ENCODE measurements around the gene JPH2.

The JPH2 gene

DNA sequence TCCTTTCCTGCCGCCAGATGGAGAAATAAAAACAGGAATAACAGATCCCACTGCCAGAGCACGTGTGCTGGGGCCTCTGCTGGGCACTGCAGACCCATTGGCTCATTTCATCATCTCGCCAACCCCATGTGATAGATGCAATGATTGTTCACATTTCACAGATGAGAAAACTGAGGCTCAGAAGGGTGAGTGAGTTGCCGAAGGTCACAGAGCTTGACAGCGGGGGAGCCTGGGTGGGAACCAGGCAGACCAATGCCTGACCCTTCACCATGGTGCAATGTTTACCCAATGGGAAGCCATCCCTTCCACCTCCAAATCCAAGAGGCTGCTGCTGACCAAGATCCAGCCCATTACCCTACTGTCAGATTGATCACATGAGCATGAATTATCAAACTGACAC, 105.1 kb downstream of the JPH2 start:
- Histone ChIP-seq H3K9me3 (ENCODE audit: insufficient read depth, low read depth, low read length) (no peaks in the 10 kb centered on the region), H2AFZ (ENCODE audit: insufficient read depth, low read length, poor library complexity) (no peak overlapping the region), H3K36me3 (ENCODE audit: control insufficient read depth in 1 of 2, insufficient read depth in 2 of 2, low read length in 2 of 2) (no peaks in the 10 kb centered on the region), H3K4me2 (ENCODE audit: low read length) (no peak overlapping the region), H3K14ac (ENCODE audit: low read length) (no peak overlapping the region), H4K8ac (ENCODE audit: low read depth, low read length) (no peak overlapping the region), H3K23ac (ENCODE audit: low read length) (no peak overlapping the region), H4K91ac (ENCODE audit: low read depth, low read length) (no peak overlapping the region), H2BK12ac (ENCODE audit: low read length) (no peak overlapping the region), H3K9ac (ENCODE audit: low read length) (no peak overlapping the region), H2BK120ac (ENCODE audit: insufficient read depth, low read length, poor library complexity) (no peak overlapping the region), H3K4me1 (ENCODE audit: control insufficient read depth in 1 of 2, insufficient read depth in 2 of 2, low read length in 2 of 2) (peaks cover 3 to 5% of the 10 kb centered on the region in 2 experiments), H2AK5ac (ENCODE audit: low read length) (no peak overlapping the region), H4K12ac (ENCODE audit: low read depth, low read length) (no peak overlapping the region), H3K79me2 (ENCODE audit: control insufficient read depth, insufficient read depth, low read length, poor library complexity) (no peaks in the 10 kb centered on the region), H2BK5ac (ENCODE audit: low read depth, low read length, poor library complexity) (no peak overlapping the region), H3K79me1 (ENCODE audit: low read length) (peaks cover 2% of the 10 kb centered on the region), H3K4me3 (ENCODE audit: low read depth, low read length) (no peak overlapping the region), H3K4ac (ENCODE audit: low read depth, low read length) (no peak overlapping the region), H3K27me3 (ENCODE audit: insufficient read depth, low read length) (no peaks in the 10 kb centered on the region), H3K18ac (ENCODE audit: low read length) (no peak overlapping the region), H3K27ac (ENCODE audit: low read depth, low read length) (no peak overlapping the region)
- DNase-seq: no peak
- no CpG with 5 or more reads among the region's 5 CpGs for whole genome bisulfite sequencing (ENCODE audit: extremely low coverage, insufficient coverage, insufficient read length)

GRCh38 chr20:44081476-44081875, 105.5 kb downstream of the JPH2 start:
- DNase-seq: no peak
- Histone ChIP-seq H3K14ac (ENCODE audit: low read length) (no peak overlapping the region), H4K8ac (ENCODE audit: low read depth, low read length) (no peak overlapping the region), H2AFZ (ENCODE audit: insufficient read depth, low read length, poor library complexity) (no peak overlapping the region), H3K18ac (ENCODE audit: low read length) (no peak overlapping the region), H4K12ac (ENCODE audit: low read depth, low read length) (no peak overlapping the region), H2BK120ac (ENCODE audit: insufficient read depth, low read length, poor library complexity) (no peak overlapping the region), H3K27ac (ENCODE audit: low read depth, low read length) (no peak overlapping the region), H3K79me1 (ENCODE audit: low read length) (peaks cover 2% of the 10 kb centered on the region), H3K4me2 (ENCODE audit: low read length) (no peak overlapping the region), H3K4me1 (ENCODE audit: control insufficient read depth in 1 of 2, insufficient read depth in 2 of 2, low read length in 2 of 2) (peaks cover 3 to 5% of the 10 kb centered on the region in 2 experiments), H3K36me3 (ENCODE audit: control insufficient read depth in 1 of 2, insufficient read depth in 2 of 2, low read length in 2 of 2) (no peaks in the 10 kb centered on the region), H3K4ac (ENCODE audit: low read depth, low read length) (no peak overlapping the region), H4K91ac (ENCODE audit: low read depth, low read length) (no peak overlapping the region), H3K27me3 (ENCODE audit: insufficient read depth, low read length) (no peaks in the 10 kb centered on the region), H3K9ac (ENCODE audit: low read length) (no peak overlapping the region), H3K79me2 (ENCODE audit: control insufficient read depth, insufficient read depth, low read length, poor library complexity) (no peaks in the 10 kb centered on the region), H2AK5ac (ENCODE audit: low read length) (peak overlapping the region; percentile 29), H2BK12ac (ENCODE audit: low read length) (no peak overlapping the region), H3K23ac (ENCODE audit: low read length) (no peak overlapping the region), H3K9me3 (ENCODE audit: insufficient read depth, low read depth, low read length) (no peaks in the 10 kb centered on the region), H3K4me3 (ENCODE audit: low read depth, low read length) (no peak overlapping the region), H2BK5ac (ENCODE audit: low read depth, low read length, poor library complexity) (no peak overlapping the region)
- WGBS (ENCODE audit: extremely low coverage, insufficient coverage, insufficient read length): no CpG with 5 or more reads among the region's 4 CpGs

DNA sequence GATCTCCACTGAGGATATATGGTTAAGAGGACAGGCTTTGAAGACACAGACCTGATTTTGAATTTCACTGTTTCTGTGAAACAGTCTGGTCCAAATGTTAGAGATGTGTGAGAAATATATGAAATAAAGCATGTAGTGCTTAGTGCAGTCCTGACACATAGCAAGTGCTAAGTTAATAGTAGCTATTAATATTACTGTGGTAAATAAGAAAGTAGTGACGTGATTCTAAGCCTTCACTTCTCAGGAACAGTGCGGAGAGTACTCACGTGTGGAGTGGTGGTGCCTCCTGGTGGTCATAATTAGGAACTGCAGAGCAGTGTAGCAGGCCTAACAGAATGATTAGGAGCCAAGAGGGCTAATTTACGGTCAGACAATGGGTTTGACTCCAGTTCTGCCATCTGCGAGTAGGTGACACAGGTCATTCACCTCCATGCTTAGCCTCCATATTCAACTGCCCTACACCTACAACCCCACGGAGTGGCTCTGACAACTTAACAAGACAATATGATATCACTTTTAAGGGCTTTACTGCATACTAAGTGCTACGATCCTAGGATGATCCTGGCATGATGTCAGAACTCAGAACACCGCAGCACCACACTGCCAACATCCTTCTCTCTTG, 106.2 kb downstream of the JPH2 start:
- no peaks in the 10 kb centered on the region for H3K27me3 ChIP-seq (ENCODE audit: insufficient read depth, low read length)
- WGBS (ENCODE audit: extremely low coverage, insufficient coverage, insufficient read length): no CpG with 5 or more reads among the region's 8 CpGs
- no peak overlapping the region for H2AFZ ChIP-seq (ENCODE audit: insufficient read depth, low read length, poor library complexity)
- H3K27ac ChIP-seq (ENCODE audit: low read depth, low read length): no peak overlapping the region
- no peak overlapping the region for H2BK5ac ChIP-seq (ENCODE audit: low read depth, low read length, poor library complexity)
- peaks cover 3 to 5% of the 10 kb centered on the region in 2 experiments for H3K4me1 ChIP-seq (ENCODE audit: control insufficient read depth in 1 of 2, insufficient read depth in 2 of 2, low read length in 2 of 2)
- no peaks in the 10 kb centered on the region for H3K9me3 ChIP-seq (ENCODE audit: insufficient read depth, low read depth, low read length)
- H3K79me2 ChIP-seq (ENCODE audit: control insufficient read depth, insufficient read depth, low read length, poor library complexity): no peaks in the 10 kb centered on the region
- no peak overlapping the region for H4K8ac ChIP-seq (ENCODE audit: low read depth, low read length)
- no peak overlapping the region for H3K14ac ChIP-seq (ENCODE audit: low read length)
- no peaks in the 10 kb centered on the region for H3K36me3 ChIP-seq (ENCODE audit: control insufficient read depth in 1 of 2, insufficient read depth in 2 of 2, low read length in 2 of 2)
- H3K4me2 ChIP-seq (ENCODE audit: low read length): no peak overlapping the region
- H3K18ac ChIP-seq (ENCODE audit: low read length): no peak overlapping the region
- no peak overlapping the region for H2BK120ac ChIP-seq (ENCODE audit: insufficient read depth, low read length, poor library complexity)
- H3K79me1 ChIP-seq (ENCODE audit: low read length): peaks cover 2% of the 10 kb centered on the region
- H4K91ac ChIP-seq (ENCODE audit: low read depth, low read length): no peak overlapping the region
- no peak overlapping the region for H2AK5ac ChIP-seq (ENCODE audit: low read length)
- H3K4me3 ChIP-seq (ENCODE audit: low read depth, low read length): no peak overlapping the region
- H2BK12ac ChIP-seq (ENCODE audit: low read length): no peak overlapping the region
- H3K4ac ChIP-seq (ENCODE audit: low read depth, low read length): no peak overlapping the region
- H4K12ac ChIP-seq (ENCODE audit: low read depth, low read length): no peak overlapping the region
- no peak overlapping the region for H3K23ac ChIP-seq (ENCODE audit: low read length)
- peak; percentile 68 to 90 for DNase-seq
- H3K9ac ChIP-seq (ENCODE audit: low read length): no peak overlapping the region

DNA sequence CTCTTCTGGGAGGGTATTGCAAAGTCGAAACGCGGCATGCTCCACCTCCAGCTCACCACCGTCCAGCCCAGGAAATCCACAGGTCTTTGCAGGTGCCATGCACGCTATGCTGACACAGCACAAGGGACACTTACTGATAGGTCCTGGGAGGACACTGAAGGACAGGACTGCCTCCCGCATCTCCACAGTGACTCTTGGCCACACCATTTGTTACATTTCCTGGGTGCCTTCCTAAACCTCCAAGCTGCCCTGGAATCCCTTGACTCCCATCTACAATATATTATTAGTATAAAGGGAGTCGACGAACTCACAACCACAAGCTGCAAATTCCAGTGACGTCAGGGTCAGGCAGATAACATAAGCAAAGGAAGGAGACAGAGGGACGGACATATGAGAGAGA, 106.9 kb downstream of the JPH2 start:
- Histone ChIP-seq H3K14ac (ENCODE audit: low read length) (no peak overlapping the region), H3K4ac (ENCODE audit: low read depth, low read length) (no peak overlapping the region), H3K4me3 (ENCODE audit: low read depth, low read length) (no peak overlapping the region), H3K9ac (ENCODE audit: low read length) (no peak overlapping the region), H2BK120ac (ENCODE audit: insufficient read depth, low read length, poor library complexity) (no peak overlapping the region), H3K36me3 (ENCODE audit: control insufficient read depth in 1 of 2, insufficient read depth in 2 of 2, low read length in 2 of 2) (no peaks in the 10 kb centered on the region), H2BK5ac (ENCODE audit: low read depth, low read length, poor library complexity) (no peak overlapping the region), H2BK12ac (ENCODE audit: low read length) (no peak overlapping the region), H3K79me1 (ENCODE audit: low read length) (peaks cover 2% of the 10 kb centered on the region), H3K23ac (ENCODE audit: low read length) (no peak overlapping the region), H3K18ac (ENCODE audit: low read length) (no peak overlapping the region), H4K91ac (ENCODE audit: low read depth, low read length) (no peak overlapping the region), H4K12ac (ENCODE audit: low read depth, low read length) (no peak overlapping the region), H2AFZ (ENCODE audit: insufficient read depth, low read length, poor library complexity) (no peak overlapping the region), H4K8ac (ENCODE audit: low read depth, low read length) (no peak overlapping the region), H3K27ac (ENCODE audit: low read depth, low read length) (no peak overlapping the region), H3K9me3 (ENCODE audit: insufficient read depth, low read depth, low read length) (no peaks in the 10 kb centered on the region), H2AK5ac (ENCODE audit: low read length) (no peak overlapping the region), H3K79me2 (ENCODE audit: control insufficient read depth, insufficient read depth, low read length, poor library complexity) (no peaks in the 10 kb centered on the region), H3K4me2 (ENCODE audit: low read length) (no peak overlapping the region), H3K4me1 (ENCODE audit: control insufficient read depth in 1 of 2, insufficient read depth in 2 of 2, low read length in 2 of 2) (peaks cover 3 to 5% of the 10 kb centered on the region in 2 experiments), H3K27me3 (ENCODE audit: insufficient read depth, low read length) (no peaks in the 10 kb centered on the region)
- WGBS (ENCODE audit: extremely low coverage, insufficient coverage, insufficient read length): no CpG with 5 or more reads among the region's 10 CpGs
- DNase-seq: no peak

Data from trophoblast cell (in vitro differentiated cells and primary cell).